HEK293 (cell line): ENCODE measurements around the gene SHD.
A peak's percentile ranks its signal among the peaks of the same experiment; 100 is the strongest.

Source experiments
- GLI2 ChIP-seq: fragments of 450-650 bp; formaldehyde crosslinking; IDR thresholded peaks from 2 replicates; pipeline ENCODE4; 2017; ENCODE audit warnings: missing biosample characterization, missing genetic modification characterization, low read depth, borderline replicate concordance
- HOXA7 ChIP-seq: sonication (generic); formaldehyde crosslinking; IDR thresholded peaks from 2 replicates; pipeline ENCODE4 v1.8.1; 2022; ENCODE audit warnings: missing genetic modification reagents, borderline replicate concordance
- HOXC10 ChIP-seq: sonication (generic); formaldehyde crosslinking; IDR thresholded peaks from 2 replicates; pipeline ENCODE4 v1.8.1; 2023; ENCODE audit warnings: mild to moderate bottlenecking, missing genetic modification reagents
- HOXD13 ChIP-seq: sonication (generic); formaldehyde crosslinking; IDR thresholded peaks from 2 replicates; pipeline ENCODE4 v1.8.0; 2022; ENCODE audit warnings: missing genetic modification reagents, borderline replicate concordance
- KLF1 ChIP-seq: fragments of 450-650 bp; formaldehyde crosslinking; IDR thresholded peaks from 2 replicates; pipeline ENCODE4 v1.5.1; 2016; ENCODE audit warnings: missing biosample characterization, missing genetic modification characterization
- KLF16 ChIP-seq: fragments of 450-650 bp; formaldehyde crosslinking; IDR thresholded peaks from 2 replicates; pipeline ENCODE4 v1.5.1; 2017; ENCODE audit warnings: missing biosample characterization, missing genetic modification characterization
- KLF7 ChIP-seq: fragments of 450-650 bp; formaldehyde crosslinking; IDR thresholded peaks from 2 replicates; pipeline ENCODE4 v1.5.1; 2016; ENCODE audit warnings: missing biosample characterization, missing genetic modification characterization, borderline replicate concordance
- PATZ1 ChIP-seq: fragments of 450-650 bp; formaldehyde crosslinking; IDR thresholded peaks from 2 replicates; pipeline ENCODE4 v1.5.1; 2016; ENCODE audit warnings: missing biosample characterization, missing genetic modification characterization
- PBX3 ChIP-seq: sonication (generic); formaldehyde crosslinking; IDR thresholded peaks from 2 replicates; pipeline ENCODE4 v1.8.1; 2022; ENCODE audit warnings: mild to moderate bottlenecking, moderate library complexity, missing genetic modification reagents
- PRDM1 ChIP-seq: fragments of 450-650 bp; formaldehyde crosslinking; IDR thresholded peaks from 2 replicates; pipeline ENCODE4; 2016; ENCODE audit warnings: missing biosample characterization, missing genetic modification characterization
- TCF7L2 ChIP-seq: IDR thresholded peaks from 2 replicates; pipeline ENCODE4 v1.6.1; 2011; ENCODE audit warnings: low read depth, mild to moderate bottlenecking, inconsistent platforms, low read length, moderate library complexity, borderline replicate concordance
- WT1 ChIP-seq: fragments of 450-650 bp; formaldehyde crosslinking; IDR thresholded peaks from 2 replicates; pipeline ENCODE4 v1.5.1; 2016; ENCODE audit warnings: missing biosample characterization, missing genetic modification characterization
- YY1 ChIP-seq: fragments of 450-650 bp; formaldehyde crosslinking; IDR thresholded peaks from 2 replicates; pipeline ENCODE4 v1.5.1; 2018; ENCODE audit warnings: missing biosample characterization, missing genetic modification characterization
- ZBTB1 ChIP-seq: fragments of 450-650 bp; formaldehyde crosslinking; IDR thresholded peaks from 2 replicates; pipeline ENCODE4 v1.5.1; 2016; ENCODE audit warnings: missing biosample characterization, missing genetic modification characterization
- ZBTB20 ChIP-seq: fragments of 450-650 bp; formaldehyde crosslinking; IDR thresholded peaks from 2 replicates; pipeline ENCODE4 v1.5.1; 2016; ENCODE audit warnings: missing biosample characterization, missing genetic modification characterization
- ZBTB7A ChIP-seq: fragments of 450-650 bp; formaldehyde crosslinking; IDR thresholded peaks from 2 replicates; pipeline ENCODE4 v1.5.1; 2016; ENCODE audit warnings: low read depth, missing biosample characterization, missing genetic modification characterization
- ZBTB8A ChIP-seq: fragments of 450-650 bp; formaldehyde crosslinking; IDR thresholded peaks from 2 replicates; pipeline ENCODE4 v1.5.1; 2016; ENCODE audit warnings: missing biosample characterization, missing genetic modification characterization
- ZNF121 ChIP-seq: fragments of 450-650 bp; formaldehyde crosslinking; IDR thresholded peaks from 2 replicates; pipeline ENCODE4 v1.5.1; 2016; ENCODE audit warnings: missing biosample characterization, missing genetic modification characterization
- ZNF155 ChIP-seq: fragments of 450-650 bp; formaldehyde crosslinking; IDR thresholded peaks from 2 replicates; pipeline ENCODE4 v1.5.1; 2016; ENCODE audit warnings: missing biosample characterization, missing genetic modification characterization
- ZNF175 ChIP-seq: fragments of 450-650 bp; formaldehyde crosslinking; IDR thresholded peaks from 2 replicates; pipeline ENCODE4 v1.5.1; 2016; ENCODE audit warnings: missing biosample characterization, missing genetic modification characterization
- ZNF2 ChIP-seq: fragments of 450-650 bp; formaldehyde crosslinking; IDR thresholded peaks from 2 replicates; pipeline ENCODE4 v1.5.1; 2016; ENCODE audit warnings: missing biosample characterization, missing genetic modification characterization
- ZNF202 ChIP-seq: fragments of 450-650 bp; formaldehyde crosslinking; IDR thresholded peaks from 2 replicates; pipeline ENCODE4 v1.5.1; 2016; ENCODE audit warnings: missing biosample characterization, missing genetic modification characterization, borderline replicate concordance
- ZNF221 ChIP-seq: fragments of 450-650 bp; formaldehyde crosslinking; IDR thresholded peaks from 2 replicates; pipeline ENCODE4 v1.5.1; 2017; ENCODE audit warnings: missing biosample characterization, missing genetic modification characterization, borderline replicate concordance
- ZNF302 ChIP-seq: fragments of 450-650 bp; formaldehyde crosslinking; IDR thresholded peaks from 2 replicates; pipeline ENCODE4 v1.5.1; 2016; ENCODE audit warnings: missing biosample characterization, missing genetic modification characterization, low read depth
- ZNF335 ChIP-seq: fragments of 450-650 bp; formaldehyde crosslinking; conservative IDR thresholded peaks from 2 replicates; pipeline ENCODE4 v1.5.1; 2016; ENCODE audit warnings: missing biosample characterization, missing genetic modification characterization
- ZNF354C ChIP-seq: fragments of 450-650 bp; formaldehyde crosslinking; IDR thresholded peaks from 2 replicates; pipeline ENCODE4 v1.5.1; 2016; ENCODE audit warnings: missing biosample characterization, missing genetic modification characterization, low read depth, borderline replicate concordance
- ZNF449 ChIP-seq: fragments of 450-650 bp; formaldehyde crosslinking; IDR thresholded peaks from 2 replicates; pipeline ENCODE4 v1.5.1; 2017; ENCODE audit warnings: missing biosample characterization, mild to moderate bottlenecking, missing genetic modification characterization, moderate library complexity
- ZNF521 ChIP-seq: fragments of 450-650 bp; formaldehyde crosslinking; IDR thresholded peaks from 2 replicates; pipeline ENCODE4 v1.5.1; 2017; ENCODE audit warnings: missing biosample characterization, mild to moderate bottlenecking, missing genetic modification characterization
- ZNF580 ChIP-seq: fragments of 450-650 bp; formaldehyde crosslinking; IDR thresholded peaks from 2 replicates; pipeline ENCODE4 v1.5.1; 2016; ENCODE audit warnings: missing biosample characterization, missing genetic modification characterization
- ZNF596 ChIP-seq: fragments of 450-650 bp; IDR thresholded peaks from 2 replicates; pipeline ENCODE4 v1.5.0; 2018; ENCODE audit warnings: missing biosample characterization, mild to moderate bottlenecking, missing genetic modification characterization, moderate library complexity
- ZNF654 ChIP-seq: fragments of 450-650 bp; formaldehyde crosslinking; IDR thresholded peaks from 2 replicates; pipeline ENCODE4 v1.5.1; 2016; ENCODE audit warnings: low read depth, missing biosample characterization, missing genetic modification characterization
- ZNF785 ChIP-seq: fragments of 450-650 bp; formaldehyde crosslinking; IDR thresholded peaks from 2 replicates; pipeline ENCODE4 v1.5.1; 2016; ENCODE audit warnings: missing biosample characterization, missing genetic modification characterization
- ZNF791 ChIP-seq: fragments of 450-650 bp; formaldehyde crosslinking; IDR thresholded peaks from 2 replicates; pipeline ENCODE4 v1.5.1; 2016; ENCODE audit warnings: missing biosample characterization, missing genetic modification characterization
- ZSCAN30 ChIP-seq: fragments of 450-650 bp; IDR thresholded peaks from 2 replicates; pipeline ENCODE4 v1.5.1; 2018; ENCODE audit warnings: missing biosample characterization, mild to moderate bottlenecking, missing genetic modification characterization, moderate library complexity
- TF ChIP-seq, protein P1 (sequence below): fragments of 450-650 bp; formaldehyde crosslinking; IDR thresholded peaks from 2 replicates; pipeline ENCODE4 v1.5.1; 2016; ENCODE audit warnings: missing biosample characterization, missing genetic modification characterization

SHD gene

GRCh38 chr19:4233282-4233853, 45.7 kb upstream of the SHD start (continued):
- TF ChIP-seq ZNF302 (tag by site-specific recombination) (no peak), ZNF785 (no peak), ZNF155 (tag by site-specific recombination) (no peak), ZNF596 (no peak), TCF7L2 (no peak), GLI2 (no peak), ZNF221 (tag by site-specific recombination) (no peak), ZNF175 (tag by site-specific recombination) (no peak), ZNF202 (tag by site-specific recombination) (no peak), ZNF521 (tag by site-specific recombination) (no peak), PBX3 (CRISPR knock-in tag) (no peak), ZNF449 (tag by site-specific recombination) (no peak), HOXC10 (CRISPR knock-in tag) (no peak), ZBTB8A (tag by site-specific recombination) (no peak), ZBTB1 (no peak), ZNF2 (tag by site-specific recombination) (peak; percentile 87), ZNF354C (tag by site-specific recombination) (no peak), PATZ1 (tag by site-specific recombination) (peak; percentile 95), ZNF335 (tag by site-specific recombination) (no peak), KLF16 (tag by site-specific recombination) (peak; percentile 59), ZNF121 (tag by site-specific recombination) (peak; percentile 77), HOXD13 (CRISPR knock-in tag) (no peak), ZBTB7A (no peak; the same call in 1 of the 2 replicates), ZNF654 (tag by site-specific recombination) (0 out of 2 replicates have a peak, but pooled peaks have one; percentile 38), WT1 (tag by site-specific recombination) (0 out of 2 replicates have a peak, but pooled peaks have one; percentile 28), ZSCAN30 (tag by site-specific recombination) (no peak), YY1 (peak; percentile 50; the same call in 1 of the 2 replicates), ZNF580 (tag by site-specific recombination) (peak; percentile 99), PRDM1 (tag by site-specific recombination) (no peak), ZBTB20 (tag by site-specific recombination) (no peak; the same call in 1 of the 2 replicates), ZNF791 (tag by site-specific recombination) (no peak), KLF1 (tag by site-specific recombination) (0 out of 2 replicates have a peak, but pooled peaks have one; percentile 39), KLF7 (tag by site-specific recombination) (0 out of 2 replicates have a peak, but pooled peaks have one; percentile 60), HOXA7 (CRISPR knock-in tag) (no peak)
- TF ChIP-seq, protein P1, sequence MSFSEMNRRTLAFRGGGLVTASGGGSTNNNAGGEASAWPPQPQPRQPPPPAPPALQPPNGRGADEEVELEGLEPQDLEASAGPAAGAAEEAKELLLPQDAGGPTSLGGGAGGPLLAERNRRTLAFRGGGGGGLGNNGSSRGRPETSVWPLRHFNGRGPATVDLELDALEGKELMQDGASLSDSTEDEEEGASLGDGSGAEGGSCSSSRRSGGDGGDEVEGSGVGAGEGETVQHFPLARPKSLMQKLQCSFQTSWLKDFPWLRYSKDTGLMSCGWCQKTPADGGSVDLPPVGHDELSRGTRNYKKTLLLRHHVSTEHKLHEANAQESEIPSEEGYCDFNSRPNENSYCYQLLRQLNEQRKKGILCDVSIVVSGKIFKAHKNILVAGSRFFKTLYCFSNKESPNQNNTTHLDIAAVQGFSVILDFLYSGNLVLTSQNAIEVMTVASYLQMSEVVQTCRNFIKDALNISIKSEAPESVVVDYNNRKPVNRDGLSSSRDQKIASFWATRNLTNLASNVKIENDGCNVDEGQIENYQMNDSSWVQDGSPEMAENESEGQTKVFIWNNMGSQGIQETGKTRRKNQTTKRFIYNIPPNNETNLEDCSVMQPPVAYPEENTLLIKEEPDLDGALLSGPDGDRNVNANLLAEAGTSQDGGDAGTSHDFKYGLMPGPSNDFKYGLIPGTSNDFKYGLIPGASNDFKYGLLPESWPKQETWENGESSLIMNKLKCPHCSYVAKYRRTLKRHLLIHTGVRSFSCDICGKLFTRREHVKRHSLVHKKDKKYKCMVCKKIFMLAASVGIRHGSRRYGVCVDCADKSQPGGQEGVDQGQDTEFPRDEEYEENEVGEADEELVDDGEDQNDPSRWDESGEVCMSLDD (tag by site-specific recombination), result peak; percentile 47; the same call in 1 of the 2 replicates
